Thoracic aorta (tissue), 2 donors: ENCODE measurements around the gene MRO. TPM values are rescaled to one million over a fixed set of nuclear protein-coding genes. Genes with fewer than 3 reads are reported as not detected.
"Not testable (repeated sequence)": the region's sequence is repeated elsewhere in the genome, so short reads cannot be mapped to it uniquely, and the experiment has no call there.

ENCODE experiments used
- ATAC-seq: fragments of 150-250 bp; one replicate; pipeline ENCODE4 v1.8.0; 2017; ENCODE audit warnings: low read depth; ENCODE audit not compliant: insufficient number of reproducible peaks, low FRiP score
- DNase-seq: peaks from one replicate; pipeline ENCODE4 v3.0.0-alpha.2; 2020; ENCODE audit warnings: low spot score
- H3K27ac ChIP-seq, 2 donors: fragments of 200-600 bp; sonication (generic); 1 replicate in 1 of 2; 2 replicates in 1 of 2; pipeline ENCODE4 v1.5.1; 2016; ENCODE audit warnings: mild to moderate bottlenecking in 2 of 2, moderate library complexity in 2 of 2
- H3K27me3 ChIP-seq: fragments of 200-600 bp; sonication (generic); replicated peaks from 2 replicates; pipeline ENCODE4 v1.6.0; 2016; ENCODE audit warnings: mild to moderate bottlenecking; ENCODE audit not compliant: insufficient read depth
- H3K36me3 ChIP-seq: fragments of 200-600 bp; sonication (generic); one replicate; pipeline ENCODE4 v1.5.1; 2016
- H3K4me1 ChIP-seq, 2 donors: fragments of 200-600 bp; sonication (generic); 1 replicate in 1 of 2; 2 replicates in 1 of 2; pipeline versions ENCODE4 v1.5.1 to v1.6.0; 2016; ENCODE audit warnings: low read depth in 2 of 2, mild to moderate bottlenecking in 1 of 2; ENCODE audit not compliant: control insufficient read depth in 1 of 2
- H3K4me3 ChIP-seq: fragments of 200-600 bp; sonication (generic); 2 replicates; pipeline ENCODE4 v1.5.1; 2016; ENCODE audit warnings: mild to moderate bottlenecking
- H3K9me3 ChIP-seq: fragments of 200-600 bp; sonication (generic); 2 replicates; pipeline ENCODE4 v1.5.1; 2016
- total RNA-seq, 2 donors: library from RNA; depleted of rRNA; stranded (reverse); fragments of >200 nt; gene quantifications; one replicate each; pipeline versions ENCODE4 v1.1.0 to v1.2.3, GENCODE V29; 2016
- TF ChIP-seq, protein P1 (sequence below): fragments of 200-600 bp; sonication (generic); IDR thresholded peaks from one replicate; pipeline ENCODE4 v1.5.1; 2019; ENCODE audit warnings: antibody characterized with exemption

Gene MRO
- total RNA-seq, 2 donors from 2014 or later: 1.1 to 6.3 TPM

DNA sequence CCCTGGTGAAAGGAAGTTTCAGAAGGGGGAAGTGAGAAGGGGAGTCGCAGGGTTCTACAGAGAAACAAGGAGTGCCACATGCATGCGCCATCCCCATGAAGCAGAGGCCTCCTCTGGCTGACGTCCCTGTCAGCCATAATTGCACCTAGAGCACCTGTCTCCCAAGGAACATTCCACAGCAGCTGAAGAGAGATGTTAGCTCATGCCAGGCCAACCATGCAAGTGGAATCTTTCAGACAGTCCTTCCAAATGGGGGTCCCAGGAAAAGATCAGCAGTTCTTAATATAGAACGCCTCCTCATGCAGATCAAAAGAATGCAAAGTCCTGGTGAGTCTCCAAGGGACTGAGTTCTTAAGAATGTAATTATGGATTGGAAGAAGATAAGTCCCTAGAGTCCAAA, 29.6 kb downstream of the MRO start:
- ATAC-seq: no peak
- TF ChIP-seq, protein P1, sequence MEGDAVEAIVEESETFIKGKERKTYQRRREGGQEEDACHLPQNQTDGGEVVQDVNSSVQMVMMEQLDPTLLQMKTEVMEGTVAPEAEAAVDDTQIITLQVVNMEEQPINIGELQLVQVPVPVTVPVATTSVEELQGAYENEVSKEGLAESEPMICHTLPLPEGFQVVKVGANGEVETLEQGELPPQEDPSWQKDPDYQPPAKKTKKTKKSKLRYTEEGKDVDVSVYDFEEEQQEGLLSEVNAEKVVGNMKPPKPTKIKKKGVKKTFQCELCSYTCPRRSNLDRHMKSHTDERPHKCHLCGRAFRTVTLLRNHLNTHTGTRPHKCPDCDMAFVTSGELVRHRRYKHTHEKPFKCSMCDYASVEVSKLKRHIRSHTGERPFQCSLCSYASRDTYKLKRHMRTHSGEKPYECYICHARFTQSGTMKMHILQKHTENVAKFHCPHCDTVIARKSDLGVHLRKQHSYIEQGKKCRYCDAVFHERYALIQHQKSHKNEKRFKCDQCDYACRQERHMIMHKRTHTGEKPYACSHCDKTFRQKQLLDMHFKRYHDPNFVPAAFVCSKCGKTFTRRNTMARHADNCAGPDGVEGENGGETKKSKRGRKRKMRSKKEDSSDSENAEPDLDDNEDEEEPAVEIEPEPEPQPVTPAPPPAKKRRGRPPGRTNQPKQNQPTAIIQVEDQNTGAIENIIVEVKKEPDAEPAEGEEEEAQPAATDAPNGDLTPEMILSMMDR: no peak
- Histone ChIP-seq H3K9me3 (no peaks in the 10 kb centered on the region), H3K36me3 (no peaks in the 10 kb centered on the region), H3K4me3 (no peak overlapping the region), H3K27me3 (no peaks in the 10 kb centered on the region), H3K4me1 (no peaks in the 10 kb centered on the region), H3K27ac (no peak overlapping the region)
- DNase-seq: no peak

DNA sequence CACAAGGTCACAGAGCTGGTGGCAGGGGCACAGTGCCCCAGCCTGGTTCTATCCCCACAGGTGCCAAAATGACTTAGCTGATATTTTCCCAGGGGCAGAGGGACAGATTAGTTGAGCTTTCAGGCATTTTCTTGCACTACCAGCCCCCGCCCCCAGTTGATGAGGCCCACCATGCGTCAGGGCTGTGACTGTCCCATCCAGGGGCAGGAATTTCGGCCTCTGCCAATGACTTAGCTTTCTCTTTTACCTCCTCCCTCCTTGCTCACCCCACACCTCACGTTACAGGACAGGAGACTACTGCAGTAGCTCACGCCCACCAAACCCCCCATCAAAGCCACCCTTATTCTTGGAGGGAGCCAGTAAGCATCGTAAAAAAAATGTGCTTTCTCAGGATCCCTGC, 31.5 kb downstream of the MRO start:
- Histone ChIP-seq H3K9me3 (no peaks in the 10 kb centered on the region), H3K36me3 (no peaks in the 10 kb centered on the region), H3K27ac (no peak overlapping the region), H3K4me3 (no peak overlapping the region), H3K27me3 (no peaks in the 10 kb centered on the region), H3K4me1 (no peaks in the 10 kb centered on the region)
- DNase-seq (no peak), ATAC-seq (no peak)
- TF ChIP-seq, protein P1: no peak

DNA sequence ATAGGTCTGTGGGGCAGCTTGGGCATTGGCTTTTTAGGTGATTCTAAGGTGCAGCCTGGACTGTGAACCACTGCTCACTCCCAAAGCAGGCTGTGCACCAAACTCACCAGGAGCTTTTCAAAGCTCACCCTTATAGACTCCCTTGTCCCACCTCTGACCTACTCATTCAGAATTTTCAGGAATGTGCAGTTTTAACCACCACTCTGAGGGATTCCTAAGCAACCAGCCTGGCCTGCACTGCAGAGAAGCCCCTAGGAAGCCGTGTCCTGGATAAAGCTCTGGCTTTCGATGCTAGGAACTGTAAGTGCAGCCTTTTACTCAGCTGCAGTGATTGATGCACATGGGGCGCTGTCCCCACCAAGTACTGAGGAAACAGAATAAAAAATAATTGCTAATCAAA, 33.0 kb downstream of the MRO start:
- TF ChIP-seq, protein P1: no peak
- no peaks in the 10 kb centered on the region for H3K36me3 ChIP-seq
- H3K4me1 ChIP-seq: no peaks in the 10 kb centered on the region
- ATAC-seq: no peak
- no peaks in the 10 kb centered on the region for H3K27me3 ChIP-seq
- no peak overlapping the region for H3K27ac ChIP-seq
- no peak overlapping the region for H3K4me3 ChIP-seq
- no peak for DNase-seq
- H3K9me3 ChIP-seq: no peaks in the 10 kb centered on the region

DNA sequence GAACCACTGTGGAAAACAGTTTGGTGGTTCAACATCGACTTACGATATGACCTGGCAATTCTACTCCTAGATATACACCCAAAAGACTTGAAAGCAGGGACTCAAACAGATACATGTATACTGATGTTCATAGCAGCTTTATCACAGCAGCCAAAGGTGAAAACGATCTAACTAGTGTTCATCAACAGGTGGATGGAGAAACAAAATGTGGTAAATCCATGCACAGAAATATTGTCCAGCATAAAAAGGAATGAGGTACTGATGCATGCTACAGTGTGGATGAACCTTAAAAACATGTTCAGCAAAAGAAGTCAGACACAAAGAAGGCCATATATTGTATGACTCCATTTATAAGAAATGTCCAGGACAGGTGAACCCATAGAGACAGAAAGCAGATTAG, 36.3 kb downstream of the MRO start:
- H3K27me3 ChIP-seq: no peaks in the 10 kb centered on the region
- ATAC-seq: no peak
- no peaks in the 10 kb centered on the region for H3K36me3 ChIP-seq
- DNase-seq: no peak
- H3K9me3 ChIP-seq: no peaks in the 10 kb centered on the region
- no peak overlapping the region for H3K27ac ChIP-seq
- TF ChIP-seq, protein P1: no peak
- H3K4me3 ChIP-seq: no peak overlapping the region
- H3K4me1 ChIP-seq: no peaks in the 10 kb centered on the region

DNA sequence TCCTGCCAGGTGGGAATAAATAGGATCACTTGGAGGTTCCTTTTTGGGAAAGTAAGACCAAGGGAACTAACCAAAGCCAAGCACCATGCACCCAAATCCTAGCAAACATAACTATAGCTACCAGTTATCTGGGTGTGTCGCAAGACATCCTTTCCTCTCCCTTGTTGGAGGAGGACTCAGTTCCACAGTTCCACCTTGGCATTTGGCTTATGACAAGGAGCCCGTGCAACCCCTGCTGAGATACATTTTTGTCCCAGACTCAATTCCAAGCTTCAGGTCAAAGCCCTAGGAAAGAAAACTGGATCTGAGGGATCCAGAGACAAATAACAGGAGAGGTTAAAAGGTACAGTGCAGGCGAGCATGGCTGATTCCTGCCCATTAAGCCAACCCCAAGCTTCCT, 40.8 kb downstream of the MRO start:
- not testable (repeated sequence) for H3K27me3 ChIP-seq

DNA sequence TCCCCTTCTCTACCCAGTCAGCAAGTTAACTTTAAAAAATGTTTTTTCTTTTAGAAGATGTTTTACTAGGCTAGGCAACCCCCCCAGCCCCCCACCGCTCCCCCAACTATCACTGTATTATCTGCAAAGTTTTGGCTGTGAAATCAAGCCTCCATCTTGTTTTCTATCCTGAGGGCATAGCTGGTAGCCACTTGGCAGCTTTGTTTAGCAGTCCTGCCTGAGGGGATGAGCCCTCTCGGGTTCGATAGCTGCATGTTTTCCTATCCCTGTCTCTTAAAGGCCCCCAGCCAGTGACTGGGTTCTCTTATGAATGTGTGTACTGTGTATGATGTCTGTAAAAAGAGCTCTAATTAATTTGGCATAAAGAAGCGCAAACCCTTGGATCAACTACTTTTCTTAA, 43.4 kb downstream of the MRO start:
- H3K9me3 ChIP-seq: no peaks in the 10 kb centered on the region
- no peak overlapping the region for H3K27ac ChIP-seq
- no peaks in the 10 kb centered on the region for H3K4me1 ChIP-seq
- DNase-seq (no peak), ATAC-seq (no peak)
- H3K4me3 ChIP-seq: no peak overlapping the region
- TF ChIP-seq, protein P1: no peak
- no peaks in the 10 kb centered on the region for H3K36me3 ChIP-seq
- no peaks in the 10 kb centered on the region for H3K27me3 ChIP-seq

More for the DNA sequence above, 40.8 kb downstream of the MRO start:
- H3K36me3 ChIP-seq, H3K4me1 ChIP-seq, H3K27ac ChIP-seq, ATAC-seq, H3K9me3 ChIP-seq, DNase-seq, H3K4me3 ChIP-seq: not testable (repeated sequence)
